K562 (cell line): ENCODE measurements around the gene APOC4. TPM values are rescaled to one million over a fixed set of nuclear protein-coding genes. Genes with fewer than 3 reads are reported as not detected.

ENCODE experiments used
- CUX1 ChIP-seq: fragments of 200-800 bp; sonication (Bioruptor generic); IDR thresholded peaks from 2 replicates; pipeline ENCODE4 v1.6.1; 2016; ENCODE audit warnings: missing genetic modification characterization, missing compliant biosample characterization
- NCOA4 ChIP-seq: fragments of 450-650 bp; IDR thresholded peaks from 2 replicates; pipeline ENCODE4 v1.6.1; 2018; ENCODE audit warnings: mild to moderate bottlenecking; ENCODE audit not compliant: partially characterized antibody
- PHF21A ChIP-seq: fragments of 450-650 bp; IDR thresholded peaks from 2 replicates; pipeline ENCODE4 v1.6.1; 2017; ENCODE audit warnings: low read depth, borderline replicate concordance
- SMAD4 ChIP-seq: fragments of 250-450 bp; sonication (Bioruptor Pico); conservative IDR thresholded peaks from 2 replicates; pipeline ENCODE4 v1.8.0; 2021; ENCODE audit warnings: inconsistent platforms, mild to moderate bottlenecking, moderate library complexity
- TCFL5 ChIP-seq: fragments of 250-450 bp; sonication (Bioruptor Pico); conservative IDR thresholded peaks from 2 replicates; pipeline ENCODE4 v1.6.1; 2021; ENCODE audit warnings: mild to moderate bottlenecking, moderate library complexity, matching md5 sums
- TOE1 ChIP-seq, 2 experiments: fragments of 450-650 bp in 1 of 2; sonication (generic) in 1 of 2; formaldehyde crosslinking in 1 of 2; IDR thresholded peaks; 2 replicates each; pipeline versions ENCODE4 v1.7.1 to v1.8.0; 2016 to 2022; ENCODE audit warnings: borderline replicate concordance in 2 of 2, mild to moderate bottlenecking in 2 of 2, antibody characterized with exemption in 1 of 2, inconsistent platforms in 1 of 2, low read depth in 1 of 2, missing genetic modification reagents in 1 of 2, moderate library complexity in 1 of 2
- ZMIZ1 ChIP-seq, 2 experiments: fragments of 150-350 bp in 1 of 2; IDR thresholded peaks; 2 replicates each; pipeline ENCODE4 v1.6.1; 2012 to 2016; ENCODE audit warnings: low read depth in 2 of 2, low read length in 2 of 2, mild to moderate bottlenecking in 1 of 2, moderate library complexity in 1 of 2
- ZNF134 ChIP-seq: fragments of 250-450 bp; sonication (Bioruptor Pico); conservative IDR thresholded peaks from 2 replicates; pipeline ENCODE4 v1.4.0; 2020
- polyA plus RNA-seq, 8 experiments: library from polyadenylated mRNA; depleted of rRNA in 4 of 8; stranded (reverse) in 5 of 8; unstranded in 3 of 8; fragments of >200 nt; fragmentation: Nextera tagmentation in 2 of 8; fragmentation: Illumina TruSeq in 1 of 8; extraction: Ambion mirVana in 2 of 8; extraction: Trizol in 1 of 8; gene quantifications; 2 replicates each; pipeline versions ENCODE4 v1.2.1 to v1.2.3, GENCODE V29; 2011 to 2014; ENCODE audit warnings: inconsistent platforms in 1 of 8, missing spikeins in 1 of 8
- total RNA-seq, 7 experiments: library from RNA; depleted of rRNA in 6 of 7; stranded (reverse); fragments of >200 nt in 6 of 7; fragmentation: Illumina TruSeq in 2 of 7; extraction: Trizol in 2 of 7; gene quantifications; 2 replicates each; pipeline versions ENCODE4 v1.2.1 to v1.2.3, GENCODE V29; 2011 to 2021; ENCODE audit warnings: low replicate concordance in 1 of 7
- TF ChIP-seq, protein P1 (sequence below): IDR thresholded peaks from 3 replicates; pipeline ENCODE4 v1.6.1; 2011; ENCODE audit warnings: borderline replicate concordance, mild to moderate bottlenecking; ENCODE audit not compliant: insufficient read length, insufficient read depth
- TF ChIP-seq, protein P2 (sequence below): fragments of 450-650 bp; IDR thresholded peaks from 2 replicates; pipeline ENCODE4 v1.6.1; 2016; ENCODE audit warnings: mild to moderate bottlenecking

Gene APOC4
- total and polyA plus RNA-seq, 9 of the 15 experiments (the other 6 are each of a cell fraction or from before 2014, with no cell fraction given) = 0.46 TPM; not detected in 8

- TF ChIP-seq, protein P1, sequence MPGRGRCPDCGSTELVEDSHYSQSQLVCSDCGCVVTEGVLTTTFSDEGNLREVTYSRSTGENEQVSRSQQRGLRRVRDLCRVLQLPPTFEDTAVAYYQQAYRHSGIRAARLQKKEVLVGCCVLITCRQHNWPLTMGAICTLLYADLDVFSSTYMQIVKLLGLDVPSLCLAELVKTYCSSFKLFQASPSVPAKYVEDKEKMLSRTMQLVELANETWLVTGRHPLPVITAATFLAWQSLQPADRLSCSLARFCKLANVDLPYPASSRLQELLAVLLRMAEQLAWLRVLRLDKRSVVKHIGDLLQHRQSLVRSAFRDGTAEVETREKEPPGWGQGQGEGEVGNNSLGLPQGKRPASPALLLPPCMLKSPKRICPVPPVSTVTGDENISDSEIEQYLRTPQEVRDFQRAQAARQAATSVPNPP = no peak
- no peak for TF ChIP-seq ZNF134
- no peak for TF ChIP-seq ZMIZ1 (IDR thresholded peaks at IDR 0.05; ENCODE audit: low read depth in 2 of 2, low read length in 2 of 2)
- no peak for TF ChIP-seq TOE1 (IDR thresholded peaks at IDR 0.05; ENCODE audit: borderline replicate concordance)
- TF ChIP-seq TOE1 (CRISPR knock-in tag; IDR thresholded peaks at IDR 0.05; ENCODE audit: borderline replicate concordance, low read depth) = no peak
- no peak for TF ChIP-seq NCOA4
- TF ChIP-seq SMAD4 (CRISPR knock-in tag) = no peak
- TF ChIP-seq CUX1 = no peak
- TF ChIP-seq PHF21A = 0 out of 2 replicates have a peak, but pooled peaks have one; percentile 12
- TF ChIP-seq, protein P2, sequence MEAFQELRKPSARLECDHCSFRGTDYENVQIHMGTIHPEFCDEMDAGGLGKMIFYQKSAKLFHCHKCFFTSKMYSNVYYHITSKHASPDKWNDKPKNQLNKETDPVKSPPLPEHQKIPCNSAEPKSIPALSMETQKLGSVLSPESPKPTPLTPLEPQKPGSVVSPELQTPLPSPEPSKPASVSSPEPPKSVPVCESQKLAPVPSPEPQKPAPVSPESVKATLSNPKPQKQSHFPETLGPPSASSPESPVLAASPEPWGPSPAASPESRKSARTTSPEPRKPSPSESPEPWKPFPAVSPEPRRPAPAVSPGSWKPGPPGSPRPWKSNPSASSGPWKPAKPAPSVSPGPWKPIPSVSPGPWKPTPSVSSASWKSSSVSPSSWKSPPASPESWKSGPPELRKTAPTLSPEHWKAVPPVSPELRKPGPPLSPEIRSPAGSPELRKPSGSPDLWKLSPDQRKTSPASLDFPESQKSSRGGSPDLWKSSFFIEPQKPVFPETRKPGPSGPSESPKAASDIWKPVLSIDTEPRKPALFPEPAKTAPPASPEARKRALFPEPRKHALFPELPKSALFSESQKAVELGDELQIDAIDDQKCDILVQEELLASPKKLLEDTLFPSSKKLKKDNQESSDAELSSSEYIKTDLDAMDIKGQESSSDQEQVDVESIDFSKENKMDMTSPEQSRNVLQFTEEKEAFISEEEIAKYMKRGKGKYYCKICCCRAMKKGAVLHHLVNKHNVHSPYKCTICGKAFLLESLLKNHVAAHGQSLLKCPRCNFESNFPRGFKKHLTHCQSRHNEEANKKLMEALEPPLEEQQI = no peak
- TF ChIP-seq TCFL5 (CRISPR knock-in tag) = no peak
Measured at GRCh38 chr19:44951179-44952159, 9.4 kb downstream of the APOC4 start (continued).
